Astrocyte (in vitro differentiated cells and primary cell): ENCODE data around the gene DGKQ.

ENCODE experiments used
- CTCF ChIP-seq: IDR thresholded peaks from 2 replicates; pipeline ENCODE4 v1.5.1; 2011; ENCODE audit warnings: low read depth, mild to moderate bottlenecking, inconsistent platforms, low read length, moderate library complexity; ENCODE audit not compliant: insufficient read depth
- EZH2 ChIP-seq: IDR thresholded peaks from 2 replicates; pipeline ENCODE4 v1.6.1; 2012; ENCODE audit warnings: mild to moderate bottlenecking, low read length, inconsistent platforms; ENCODE audit not compliant: insufficient read depth

- TF ChIP-seq CTCF (no peak), EZH2 (no peak)
Measured at GRCh38 chr4:1003271-1004070, 30.1 kb upstream of the DGKQ start.
